NCI-H1105 (cell line): Measurements from ENCODE around the gene SLC46A3.
A peak's percentile ranks its signal among the peaks of the same experiment; 100 is the strongest.
"Not testable (repeated sequence)": the region's sequence is repeated elsewhere in the genome, so short reads cannot be mapped to it uniquely, and the experiment has no call there.

Experiments
- DNase-seq: peaks from one replicate; lab custom pipeline; 2025; lab: John Stamatoyannopoulos, UW

Gene SLC46A3

DNA sequence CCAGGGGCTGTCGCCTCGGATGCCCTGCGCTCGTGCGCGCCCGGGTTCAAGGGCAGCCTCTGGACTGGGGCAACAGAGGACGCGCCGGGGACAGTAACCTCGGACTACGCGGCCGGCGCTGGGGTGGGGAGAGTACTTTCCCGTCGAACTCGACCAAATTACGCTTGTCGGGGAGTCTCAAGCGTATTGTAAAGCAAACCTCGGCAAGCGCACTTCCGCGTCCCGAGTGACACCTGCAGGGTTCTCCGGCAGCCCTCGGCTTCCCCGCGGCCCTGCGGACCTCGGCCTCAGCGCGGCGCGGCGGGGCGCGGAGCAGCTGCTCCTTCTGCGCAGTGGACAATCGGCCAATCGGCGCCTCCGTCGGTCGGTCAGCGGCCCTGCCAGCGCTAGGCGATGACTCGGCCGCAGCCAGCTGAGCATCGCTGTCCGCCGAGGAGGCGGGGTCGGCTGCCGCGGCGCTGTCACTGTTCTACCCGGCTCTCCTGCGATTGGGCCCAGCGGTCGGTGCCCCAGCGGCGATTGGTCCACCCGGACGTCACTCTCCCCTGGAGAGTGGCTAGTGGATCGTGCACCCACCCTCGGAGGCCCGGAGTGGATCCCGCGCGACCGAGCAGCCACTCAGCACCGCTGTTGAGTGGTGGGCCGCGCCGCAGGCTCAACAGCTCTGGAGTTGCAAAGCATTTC is at the start of gene SLC46A3:
Gene SLC46A3, minus strand, starts transcription at position 428 of the 684 bp plus-strand sequence. CDS start 972 bp downstream, outside the sequence.
- peak; percentile 63 for DNase-seq

GRCh38 chr13:28763887-28764286 is 45.1 kb upstream of the SLC46A3 start:
- DNase-seq: no peak

DNA sequence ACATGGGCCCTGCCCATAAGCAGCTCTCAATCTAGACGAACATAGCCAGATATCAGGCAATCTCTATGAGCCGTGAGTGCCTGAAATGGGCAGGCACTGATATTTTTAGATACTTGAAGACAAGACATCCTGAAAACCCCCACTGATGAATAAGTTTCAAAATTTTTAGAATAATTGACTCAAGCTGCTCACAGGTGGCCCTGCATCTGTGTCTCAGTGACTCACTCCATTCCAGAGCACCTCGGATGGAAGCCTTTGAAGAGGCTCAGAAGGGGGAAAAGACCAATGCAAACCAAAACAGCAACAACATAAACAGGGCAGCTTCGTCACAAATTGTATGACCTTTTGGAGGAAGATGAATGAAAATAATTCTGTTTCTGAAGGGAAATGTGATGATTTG is 42.8 kb upstream of the SLC46A3 start:
- no peak for DNase-seq

DNA sequence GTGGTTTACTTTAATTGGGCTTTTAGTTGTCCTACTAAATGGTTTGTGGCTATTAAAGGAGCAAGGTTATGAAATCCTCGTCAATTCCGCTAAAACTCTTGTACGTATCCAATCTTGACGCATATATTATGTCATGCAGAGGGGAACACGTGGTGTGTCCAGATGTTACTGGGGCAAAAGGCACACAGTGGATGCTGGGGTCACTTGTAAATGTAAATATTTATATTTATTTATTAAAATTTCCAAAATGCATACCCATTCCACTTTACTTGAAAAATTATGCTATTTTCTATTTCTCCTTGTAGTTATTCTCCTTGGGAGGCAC is 36.7 kb upstream of the SLC46A3 start:
- no peak for DNase-seq

- no peak for DNase-seq
Observed at GRCh38 chr13:28754698-28755545, 36.2 kb upstream of the SLC46A3 start.

DNA sequence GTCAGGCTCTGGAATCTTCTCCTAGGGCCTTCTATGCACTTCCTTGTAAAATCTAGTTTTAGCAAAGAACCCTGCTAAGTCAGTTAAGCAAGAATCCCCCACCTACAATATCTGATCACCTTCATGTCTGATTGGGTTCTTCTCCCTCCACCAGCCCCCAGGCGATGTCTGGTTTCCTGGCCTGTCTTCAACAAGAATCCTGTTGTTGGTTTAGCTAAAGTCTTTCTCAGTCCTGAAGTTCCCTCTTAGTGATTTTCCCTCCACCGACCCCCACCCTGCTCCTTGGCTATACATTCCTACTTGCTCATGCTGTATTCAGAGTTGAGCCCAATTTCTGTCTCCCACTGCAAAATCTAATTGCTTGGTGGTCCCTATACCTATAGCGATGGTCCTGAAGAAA is 35.2 kb upstream of the SLC46A3 start:
- no peak for DNase-seq

DNA sequence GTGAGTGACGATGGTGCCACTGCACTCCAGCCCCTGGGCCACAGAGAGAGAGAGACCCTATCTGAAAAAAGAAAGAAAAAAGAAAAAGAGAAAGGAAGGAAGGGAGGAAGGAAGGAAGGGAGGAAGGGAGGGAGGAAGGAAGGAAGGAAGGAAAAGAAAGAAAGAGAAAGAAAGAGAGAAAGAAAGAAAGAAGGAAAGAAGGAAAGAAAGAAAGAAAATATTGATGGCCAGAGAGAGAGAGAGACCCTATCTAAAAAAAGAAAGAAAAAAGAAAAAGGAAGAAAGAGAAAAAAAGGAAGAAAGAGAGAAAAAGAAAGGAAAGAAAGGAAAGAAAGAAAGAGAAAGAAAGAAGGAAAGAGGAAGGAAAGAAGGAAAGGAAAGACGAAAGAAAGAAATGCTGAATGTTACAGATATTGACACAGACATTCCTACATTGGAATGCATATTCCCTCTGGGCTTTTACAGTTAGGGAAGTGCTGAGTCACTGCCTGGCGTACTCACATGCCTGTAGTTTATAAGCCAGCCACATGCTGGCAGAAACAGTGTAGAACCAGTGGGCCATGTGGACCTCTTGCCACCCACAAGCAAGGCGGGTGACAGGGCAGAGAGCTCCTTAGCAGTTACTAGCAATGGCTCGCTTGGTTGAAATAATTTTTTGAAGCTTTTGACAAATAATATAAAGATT is 34.6 kb upstream of the SLC46A3 start:
- no peak for DNase-seq

- no peak for DNase-seq
Observed at GRCh38 chr13:28751175-28751960, 32.6 kb upstream of the SLC46A3 start.

DNA sequence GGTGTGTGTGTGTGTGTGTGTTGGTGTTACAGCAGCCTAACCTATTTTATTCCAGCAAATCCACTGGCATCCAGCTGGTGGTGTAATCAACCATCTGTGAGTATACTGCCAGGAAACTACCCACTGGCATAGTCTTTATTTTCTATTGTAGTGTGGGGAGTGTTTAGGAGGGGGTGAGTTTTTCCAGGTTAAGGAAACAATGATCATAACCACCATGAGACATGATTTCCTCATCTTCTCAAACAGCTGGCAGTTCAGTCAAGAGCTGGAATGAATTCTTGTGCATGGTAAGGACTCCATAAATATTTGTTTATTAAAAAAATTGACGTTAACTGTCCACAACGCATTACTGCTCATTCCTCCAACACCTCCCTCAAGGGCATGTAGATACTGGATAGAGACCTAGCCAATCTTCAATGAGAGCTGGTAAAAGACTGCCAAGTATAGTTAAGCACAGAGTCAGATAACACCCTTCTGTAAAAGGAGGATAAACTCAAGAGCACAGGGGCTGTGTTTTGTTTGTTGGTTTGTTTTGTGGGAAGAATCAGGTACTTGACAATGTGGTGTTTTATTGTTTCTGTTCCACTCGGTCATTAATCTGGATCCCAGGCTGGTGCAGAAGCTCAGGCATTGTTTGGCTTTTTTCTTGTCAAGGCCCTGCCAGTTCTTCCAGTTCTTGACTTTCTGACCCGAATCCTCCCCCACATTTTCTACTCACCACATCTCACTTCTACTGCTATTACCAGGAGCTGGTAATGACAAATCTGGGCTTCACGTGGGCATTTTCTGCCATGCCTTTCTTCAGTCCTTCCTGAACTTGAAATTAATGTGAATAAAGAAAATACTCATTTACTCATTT is 31.6 kb upstream of the SLC46A3 start:
- no peak for DNase-seq

DNA sequence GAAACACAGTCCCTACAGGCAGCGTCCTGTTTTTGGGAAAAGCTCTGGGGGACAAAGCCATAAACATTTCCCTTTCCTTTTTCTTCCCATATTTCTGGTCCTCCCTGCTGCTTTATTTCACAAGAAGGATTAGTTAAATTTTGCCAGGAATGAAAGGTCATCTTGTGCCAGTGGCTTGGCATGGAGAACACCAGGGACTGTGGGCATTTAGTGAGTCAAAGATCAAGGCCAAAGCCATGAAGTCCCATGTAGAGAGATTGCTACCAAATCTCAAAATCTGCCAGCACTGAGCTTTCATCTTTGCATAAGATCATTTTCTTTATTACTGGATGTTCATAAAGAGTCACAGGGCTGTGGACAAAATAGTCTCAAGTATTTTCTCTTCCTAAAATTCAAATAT is 29.1 kb upstream of the SLC46A3 start:
- no peak for DNase-seq

- no peak for DNase-seq
Observed at GRCh38 chr13:28746287-28746612, 27.5 kb upstream of the SLC46A3 start.

- no peak for DNase-seq
Observed at GRCh38 chr13:28744656-28745055, 25.9 kb upstream of the SLC46A3 start.

DNA sequence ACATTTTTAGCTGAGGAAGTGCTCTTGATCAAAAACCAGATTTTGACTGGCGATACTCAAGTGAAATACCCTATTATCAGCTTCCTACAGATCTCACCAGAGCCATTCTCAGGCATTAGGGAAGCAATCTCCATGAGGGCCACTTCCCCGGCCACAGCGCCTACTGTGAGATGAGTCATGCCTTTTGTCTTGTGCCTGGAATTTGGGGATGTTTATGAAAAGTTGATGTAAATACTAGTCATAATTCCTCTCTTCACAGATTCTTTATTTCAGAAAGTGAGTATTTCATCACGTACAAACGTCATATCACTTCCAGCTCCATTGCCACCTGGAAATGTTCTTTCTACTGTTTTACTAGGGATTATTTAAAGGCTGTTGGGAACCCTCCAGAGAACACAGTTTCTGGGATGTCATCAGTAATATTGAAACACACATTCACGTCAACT is 25.3 kb upstream of the SLC46A3 start:
- no peak for DNase-seq

GRCh38 chr13:28743499-28744083 is 24.8 kb upstream of the SLC46A3 start:
- no peak for DNase-seq

GRCh38 chr13:28743020-28743419 is 24.2 kb upstream of the SLC46A3 start:
- DNase-seq: no peak

- not testable (repeated sequence) for DNase-seq
Observed at GRCh38 chr13:28742445-28742844, 23.7 kb upstream of the SLC46A3 start.

GRCh38 chr13:28741084-28741491 is 22.3 kb upstream of the SLC46A3 start:
- no peak for DNase-seq

DNA sequence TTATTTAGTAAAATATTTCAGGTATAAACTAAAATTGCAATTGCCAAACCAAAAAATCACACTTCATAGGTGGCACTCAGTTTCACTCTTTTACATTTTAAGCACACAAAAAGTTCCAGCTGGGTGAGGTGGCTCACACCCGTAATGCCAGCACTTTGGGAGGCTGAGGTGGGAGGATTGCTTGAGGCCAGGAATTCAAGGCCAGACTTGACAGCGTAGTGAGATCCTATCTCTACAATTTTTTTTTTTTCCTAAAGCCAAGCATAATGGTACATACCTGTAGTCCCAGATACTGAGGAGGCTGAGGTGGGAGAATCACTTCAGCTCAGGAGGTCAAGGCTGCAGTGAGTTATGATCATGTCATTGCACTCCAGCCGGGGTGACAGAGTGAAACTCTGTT is 20.6 kb upstream of the SLC46A3 start:
- no peak for DNase-seq

DNA sequence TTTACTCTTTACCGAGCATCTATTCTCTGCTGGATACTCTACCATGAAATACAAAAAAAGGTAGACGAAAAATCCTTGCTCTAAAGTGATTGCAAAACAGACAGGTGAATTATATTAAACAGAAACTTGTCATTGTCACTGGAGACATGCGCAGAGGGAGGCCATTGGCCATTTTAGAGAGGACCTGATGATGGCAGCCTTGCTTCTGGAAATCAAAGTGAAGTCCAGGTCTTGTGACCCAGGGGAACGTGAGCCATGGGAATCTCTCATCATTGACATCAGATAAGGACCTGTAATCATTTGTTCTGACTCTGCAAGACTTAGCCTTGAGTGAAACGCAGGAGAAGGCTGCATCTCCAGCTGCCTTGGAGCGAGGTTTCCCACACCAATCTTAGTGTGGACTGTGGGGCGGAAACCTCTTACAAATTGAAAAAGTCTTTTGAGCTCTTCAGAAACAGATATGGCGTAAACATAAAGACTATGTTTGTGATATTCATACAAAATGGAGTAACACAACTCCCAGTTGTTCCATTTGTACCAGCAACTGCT is 16.8 kb upstream of the SLC46A3 start:
- no peak for DNase-seq

GRCh38 chr13:28734906-28735305 is 16.1 kb upstream of the SLC46A3 start:
- DNase-seq: no peak

- DNase-seq: no peak
Observed at GRCh38 chr13:28730762-28731161, 12.0 kb upstream of the SLC46A3 start.
